Measurements from ENCODE around the gene ZNHIT2.

ZNHIT2 gene

DNA sequence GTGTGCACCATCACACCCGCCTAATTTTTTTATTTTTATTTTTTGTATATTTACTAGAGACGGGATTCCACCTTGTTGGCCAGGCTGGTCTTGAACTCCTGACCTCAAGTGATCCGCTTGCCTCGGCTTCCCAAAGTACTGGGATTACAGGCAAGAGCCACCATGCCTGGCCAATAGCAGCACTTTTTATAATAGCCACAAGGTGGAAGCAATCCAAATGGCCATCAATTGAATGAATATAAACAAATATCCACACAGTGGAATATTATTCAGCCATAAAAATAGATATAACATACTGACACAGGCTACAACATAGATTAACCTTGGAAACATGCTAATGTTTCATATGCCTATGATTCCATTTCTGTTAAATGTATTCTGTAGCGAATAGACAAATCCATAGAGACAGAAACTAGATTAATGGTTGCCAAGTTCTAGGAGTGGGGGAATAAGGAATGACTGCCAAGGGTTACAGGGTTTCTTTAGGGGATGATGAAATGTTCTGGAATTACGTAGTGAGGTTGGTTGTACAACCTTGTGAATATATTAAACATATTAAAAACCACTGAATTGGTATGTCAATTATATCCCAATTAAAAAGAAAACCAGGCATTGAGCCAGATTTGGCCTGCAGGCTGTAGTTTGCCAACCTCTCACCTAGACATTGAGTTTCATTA lies 16.7 kb downstream of the ZNHIT2 start:
- DNase-seq (ENCODE audit: low read depth) = peak; percentile 60
- no peak overlapping the region for H3K4me3 ChIP-seq (replicated peaks; ENCODE audit: low read depth, low read length)
- TF ChIP-seq, protein P1, sequence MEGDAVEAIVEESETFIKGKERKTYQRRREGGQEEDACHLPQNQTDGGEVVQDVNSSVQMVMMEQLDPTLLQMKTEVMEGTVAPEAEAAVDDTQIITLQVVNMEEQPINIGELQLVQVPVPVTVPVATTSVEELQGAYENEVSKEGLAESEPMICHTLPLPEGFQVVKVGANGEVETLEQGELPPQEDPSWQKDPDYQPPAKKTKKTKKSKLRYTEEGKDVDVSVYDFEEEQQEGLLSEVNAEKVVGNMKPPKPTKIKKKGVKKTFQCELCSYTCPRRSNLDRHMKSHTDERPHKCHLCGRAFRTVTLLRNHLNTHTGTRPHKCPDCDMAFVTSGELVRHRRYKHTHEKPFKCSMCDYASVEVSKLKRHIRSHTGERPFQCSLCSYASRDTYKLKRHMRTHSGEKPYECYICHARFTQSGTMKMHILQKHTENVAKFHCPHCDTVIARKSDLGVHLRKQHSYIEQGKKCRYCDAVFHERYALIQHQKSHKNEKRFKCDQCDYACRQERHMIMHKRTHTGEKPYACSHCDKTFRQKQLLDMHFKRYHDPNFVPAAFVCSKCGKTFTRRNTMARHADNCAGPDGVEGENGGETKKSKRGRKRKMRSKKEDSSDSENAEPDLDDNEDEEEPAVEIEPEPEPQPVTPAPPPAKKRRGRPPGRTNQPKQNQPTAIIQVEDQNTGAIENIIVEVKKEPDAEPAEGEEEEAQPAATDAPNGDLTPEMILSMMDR (IDR thresholded peaks at IDR 0.05; ENCODE audit: low read length, missing control alignments) = peak; percentile 16

GRCh38 chr11:65096926-65097325 lies 20.6 kb downstream of the ZNHIT2 start:
- DNase-seq (ENCODE audit: low read depth) = no peak

GRCh38 chr11:65095974-65096806 lies 21.3 kb downstream of the ZNHIT2 start, which contains the start of gene VPS51:
Gene VPS51 (plus strand): TSS chr11:65096214. CDS start chr11:65096251, 37 bp downstream.
- TF ChIP-seq, protein P1 (IDR thresholded peaks at IDR 0.05; ENCODE audit: low read length, missing control alignments) = no peak
- DNase-seq (ENCODE audit: low read depth) = peak; percentile 95
- H3K4me3 ChIP-seq (replicated peaks; ENCODE audit: low read depth, low read length) = peak within 1 kb of the TSS; percentile 69

More at GRCh38 chr11:65096926-65097325, 20.6 kb downstream of the ZNHIT2 start:
- TF ChIP-seq, protein P1 (IDR thresholded peaks at IDR 0.05; ENCODE audit: low read length, missing control alignments) = no peak
- H3K4me3 ChIP-seq (replicated peaks; ENCODE audit: low read depth, low read length) = peak overlapping the region; percentile 69

GRCh38 chr11:65095427-65095826 lies 22.1 kb downstream of the ZNHIT2 start:
- DNase-seq (ENCODE audit: low read depth) = no peak
- TF ChIP-seq, protein P1 (IDR thresholded peaks at IDR 0.05; ENCODE audit: low read length, missing control alignments) = no peak
- peak overlapping the region; percentile 69 for H3K4me3 ChIP-seq (replicated peaks; ENCODE audit: low read depth, low read length)

GRCh38 chr11:65090628-65091027 lies 26.9 kb downstream of the ZNHIT2 start:
- no peak for DNase-seq (ENCODE audit: low read depth)
- TF ChIP-seq, protein P1 (IDR thresholded peaks at IDR 0.05; ENCODE audit: low read length, missing control alignments) = no peak
- H3K4me3 ChIP-seq (replicated peaks; ENCODE audit: low read depth, low read length) = no peak overlapping the region

GRCh38 chr11:65089621-65090020 lies 27.9 kb downstream of the ZNHIT2 start:
- no peak overlapping the region for H3K4me3 ChIP-seq (replicated peaks; ENCODE audit: low read depth, low read length)
- DNase-seq (ENCODE audit: low read depth) = no peak
- TF ChIP-seq, protein P1 (IDR thresholded peaks at IDR 0.05; ENCODE audit: low read length, missing control alignments) = no peak
